CD4-positive, alpha-beta memory T cell (primary cell): ENCODE data around the gene KCTD13. TPM values are rescaled to one million over a fixed set of nuclear protein-coding genes. Genes with fewer than 3 reads are reported as not detected.
A peak's percentile ranks its signal among the peaks of the same experiment; 100 is the strongest.

ENCODE experiments used
- CTCF ChIA-PET: fragments of 350-600 bp; sonication (Branson Sonifier 250); formaldehyde crosslinking; loops from one replicate; lab custom pipeline; 2021; ENCODE audit warnings: inconsistent platforms; ENCODE audit not compliant: partially characterized antibody; lab: Charles Lee
- POLR2A ChIA-PET: fragments of 350-600 bp; sonication (Branson Sonifier 250); formaldehyde crosslinking; loops from one replicate; lab custom pipeline; 2021; ENCODE audit not compliant: partially characterized antibody; lab: Charles Lee
- DNase-seq, 5 donors: peaks; one replicate each; pipeline versions ENCODE4 v3.0.0 to v3.0.0-alpha.2; 2020 to 2022; ENCODE audit warnings: mixed read lengths in 1 of 5
- H3K27ac ChIP-seq: one replicate; pipeline ENCODE4 v1.7.0; 2013; ENCODE audit warnings: low read depth, low read length
- H3K27me3 ChIP-seq: 2 replicates; pipeline ENCODE4 v1.7.0; 2013; ENCODE audit warnings: mild to moderate bottlenecking, low read length, moderate library complexity; ENCODE audit not compliant: insufficient read depth
- H3K36me3 ChIP-seq: 2 replicates; pipeline ENCODE4 v1.7.0; 2013; ENCODE audit warnings: mild to moderate bottlenecking, low read length, moderate library complexity; ENCODE audit not compliant: insufficient read depth
- H3K4me1 ChIP-seq: 2 replicates; pipeline ENCODE4 v1.7.0; 2013; ENCODE audit warnings: mild to moderate bottlenecking, low read length, moderate library complexity; ENCODE audit not compliant: insufficient read depth
- H3K4me3 ChIP-seq, 2 donors: one replicate each; pipeline ENCODE4 v1.7.0; 2013; ENCODE audit warnings: low read length in 2 of 2, mild to moderate bottlenecking in 1 of 2
- H3K9me3 ChIP-seq, 2 donors: one replicate each; pipeline ENCODE4 v1.7.0; 2013; ENCODE audit warnings: low read length in 2 of 2, control low read depth in 1 of 2; ENCODE audit not compliant: control insufficient read depth in 1 of 2
- H3K27ac Mint-ChIP-seq, 7 donors: one replicate each; pipeline ENCODE4 v1.8.0; 2020 to 2021; ENCODE audit warnings: mixed read lengths in 7 of 7, mild to moderate bottlenecking in 6 of 7, inconsistent platforms in 3 of 7, moderate library complexity in 3 of 7
- H3K27me3 Mint-ChIP-seq, 2 donors: one replicate each; pipeline ENCODE4 v1.8.0; 2020 to 2021; ENCODE audit warnings: mixed read lengths in 2 of 2
- H3K36me3 Mint-ChIP-seq, 2 donors: one replicate each; pipeline ENCODE4 v1.8.0; 2020 to 2021; ENCODE audit warnings: mixed read lengths in 2 of 2, inconsistent platforms in 1 of 2, mild to moderate bottlenecking in 1 of 2
- H3K4me1 Mint-ChIP-seq, 4 donors: one replicate each; pipeline ENCODE4 v1.8.0; 2020 to 2021; ENCODE audit warnings: mixed read lengths in 4 of 4, mild to moderate bottlenecking in 1 of 4
- H3K4me3 Mint-ChIP-seq, 8 donors: one replicate each; pipeline ENCODE4 v1.8.0; 2020 to 2021; ENCODE audit warnings: mixed read lengths in 8 of 8, mild to moderate bottlenecking in 7 of 8, moderate library complexity in 6 of 8, inconsistent platforms in 3 of 8
- H3K9me3 Mint-ChIP-seq, 8 donors: one replicate each; pipeline ENCODE4 v1.8.0; 2020 to 2021; ENCODE audit warnings: mixed read lengths in 8 of 8, mild to moderate bottlenecking in 5 of 8, inconsistent platforms in 3 of 8, moderate library complexity in 1 of 8
- intact Hi-C: fragments of 100-400 bp; cut with micrococcal nuclease; formaldehyde crosslinking; loops from one replicate; pipeline ENCODE4 v1.15.1; 2023
- polyA plus RNA-seq, 2 donors: library from polyadenylated mRNA; unstranded; fragments of 300-500 nt; fragmentation: Illumina TruSeq; gene quantifications; one replicate each; pipeline ENCODE4 v1.2.3, GENCODE V29; 2021
- total RNA-seq, 2 experiments: library from RNA; stranded (reverse); gene quantifications; one replicate each; pipeline ENCODE4 v1.2.3, GENCODE V29; 2021

The KCTD13 gene
- total and polyA plus RNA-seq, 4 experiments from 2014 or later = 6.0 to 87.3 (median 51.0) TPM

- Mint-ChIP-seq H3K4me3 (no peak overlapping the region), H3K36me3 (peaks cover 10 to 21% of the 10 kb centered on the region in 2 donors), H3K9me3 (no peaks in the 10 kb centered on the region), H3K27me3 (no peaks in the 10 kb centered on the region), H3K4me1 (peaks cover 0 to 5% (median 1%) of the 10 kb centered on the region in 4 donors), H3K27ac (no peak overlapping the region)
- intact Hi-C loops = no loop called here
- Histone ChIP-seq H3K4me1 (no peaks in the 10 kb centered on the region), H3K9me3 (no peaks in the 10 kb centered on the region), H3K27ac (no peak overlapping the region), H3K4me3 (no peak overlapping the region), H3K27me3 (no peaks in the 10 kb centered on the region), H3K36me3 (no peaks in the 10 kb centered on the region)
- CTCF ChIA-PET = interaction anchor here (0.7 kb wide), 1 partner anchor 14 kb away, joined by 3 read pairs; no protein-coding TSS in a partner anchor
- no peak for DNase-seq
- POLR2A ChIA-PET = interaction anchor here (1.7 kb wide), 1 partner anchor 17 kb away, joined by 8 read pairs; the partner anchor contains the start of gene KCTD13
Observed at GRCh38 chr16:29908719-29909220, 17.3 kb downstream of the KCTD13 start.

GRCh38 chr16:29907973-29908372 is 18.1 kb downstream of the KCTD13 start:
- Histone ChIP-seq H3K36me3 (no peaks in the 10 kb centered on the region), H3K9me3 (no peaks in the 10 kb centered on the region), H3K4me1 (no peaks in the 10 kb centered on the region), H3K27ac (no peak overlapping the region), H3K4me3 (no peak overlapping the region), H3K27me3 (no peaks in the 10 kb centered on the region)
- H3K4me1 Mint-ChIP-seq = peaks cover 0 to 5% (median 1%) of the 10 kb centered on the region in 4 donors
- H3K36me3 Mint-ChIP-seq = peaks cover 4 to 15% of the 10 kb centered on the region in 2 donors
- ChIA-PET CTCF (no interaction called here), POLR2A (interaction anchor here (1.7 kb wide), 1 partner anchor 18 kb away, joined by 8 read pairs; the partner anchor contains the start of gene KCTD13)
- no peak overlapping the region for H3K4me3 Mint-ChIP-seq
- H3K27me3 Mint-ChIP-seq = peaks cover 0 to 2% of the 10 kb centered on the region in 2 donors
- DNase-seq = no peak
- intact Hi-C loops = no loop called here
- no peaks in the 10 kb centered on the region for H3K9me3 Mint-ChIP-seq
- H3K27ac Mint-ChIP-seq = peak overlapping the region in 1 of 7 donors; percentile 41

GRCh38 chr16:29906520-29907244 is 19.3 kb downstream of the KCTD13 start:
- intact Hi-C loops = no loop called here
- H3K27me3 Mint-ChIP-seq = peaks cover 0 to 2% of the 10 kb centered on the region in 2 donors
- H3K4me1 Mint-ChIP-seq = peaks cover 0 to 5% (median 1%) of the 10 kb centered on the region in 4 donors
- H3K27ac ChIP-seq = no peak overlapping the region
- CTCF ChIA-PET = no interaction called here
- H3K27ac Mint-ChIP-seq = peak overlapping the region in 1 of 7 donors; percentile 90
- H3K9me3 Mint-ChIP-seq = no peaks in the 10 kb centered on the region
- no peaks in the 10 kb centered on the region for H3K4me1 ChIP-seq
- no peak overlapping the region for H3K4me3 Mint-ChIP-seq
- DNase-seq = no peak
- POLR2A ChIA-PET = no interaction called here
- no peaks in the 10 kb centered on the region for H3K36me3 ChIP-seq
- H3K4me3 ChIP-seq = no peak overlapping the region
- peaks cover 4 to 10% of the 10 kb centered on the region in 2 donors for H3K36me3 Mint-ChIP-seq
- no peaks in the 10 kb centered on the region for H3K27me3 ChIP-seq
- H3K9me3 ChIP-seq = no peaks in the 10 kb centered on the region

GRCh38 chr16:29905668-29906067 is 20.4 kb downstream of the KCTD13 start:
- Histone ChIP-seq H3K27me3 (no peaks in the 10 kb centered on the region), H3K9me3 (no peaks in the 10 kb centered on the region), H3K4me1 (peaks cover under 1% of the 10 kb centered on the region), H3K4me3 (no peak overlapping the region), H3K36me3 (no peaks in the 10 kb centered on the region), H3K27ac (no peak overlapping the region)
- Mint-ChIP-seq H3K9me3 (no peaks in the 10 kb centered on the region), H3K36me3 (peaks cover 4 to 10% of the 10 kb centered on the region in 2 donors), H3K27ac (no peak overlapping the region), H3K4me3 (no peak overlapping the region), H3K4me1 (peaks cover 0 to 6% (median 3%) of the 10 kb centered on the region in 4 donors), H3K27me3 (peaks cover 0 to 2% of the 10 kb centered on the region in 2 donors)
- intact Hi-C loops = no loop called here
- no peak for DNase-seq
- ChIA-PET CTCF (no interaction called here), POLR2A (no interaction called here)

- CTCF ChIA-PET = no interaction called here
- POLR2A ChIA-PET = no interaction called here
- Mint-ChIP-seq H3K27me3 (peaks cover 0 to 2% of the 10 kb centered on the region in 2 donors), H3K4me1 (peaks cover 0 to 7% (median 6%) of the 10 kb centered on the region in 4 donors), H3K36me3 (peaks cover 4 to 10% of the 10 kb centered on the region in 2 donors), H3K9me3 (no peaks in the 10 kb centered on the region), H3K4me3 (no peak overlapping the region), H3K27ac (no peak overlapping the region)
- intact Hi-C loops = no loop called here
- Histone ChIP-seq H3K4me3 (no peak overlapping the region), H3K9me3 (no peaks in the 10 kb centered on the region), H3K27me3 (no peaks in the 10 kb centered on the region), H3K4me1 (peaks cover 4% of the 10 kb centered on the region), H3K27ac (no peak overlapping the region), H3K36me3 (no peaks in the 10 kb centered on the region)
- DNase-seq = no peak
Observed at GRCh38 chr16:29904947-29905346, 21.1 kb downstream of the KCTD13 start.

- no peaks in the 10 kb centered on the region for H3K9me3 Mint-ChIP-seq
- H3K9me3 ChIP-seq = no peaks in the 10 kb centered on the region
- H3K36me3 Mint-ChIP-seq = peaks cover 4 to 6% of the 10 kb centered on the region in 2 donors
- H3K4me1 ChIP-seq = peaks cover 15% of the 10 kb centered on the region
- ChIA-PET POLR2A (no interaction called here), CTCF (no interaction called here)
- no peak overlapping the region for H3K27ac Mint-ChIP-seq
- intact Hi-C loops = no loop called here
- peaks cover 0 to 7% (median 5%) of the 10 kb centered on the region in 4 donors for H3K4me1 Mint-ChIP-seq
- H3K4me3 Mint-ChIP-seq = peak overlapping the region in 2 of 8 donors; percentile 12 to 43
- H3K27me3 Mint-ChIP-seq = peaks cover under 1 to 5% of the 10 kb centered on the region in 2 donors
- no peak overlapping the region for H3K27ac ChIP-seq
- no peak for DNase-seq
- H3K36me3 ChIP-seq = no peaks in the 10 kb centered on the region
- H3K27me3 ChIP-seq = no peaks in the 10 kb centered on the region
- H3K4me3 ChIP-seq = no peak overlapping the region
Observed at GRCh38 chr16:29903590-29903989, 22.4 kb downstream of the KCTD13 start.

- CTCF ChIA-PET = interaction anchor here (1.1 to 1.3 kb wide), 2 partner anchors 13 to 72 kb away, joined by 3 read pairs; partner anchors contain the start of gene TAOK2
- peaks cover 15% of the 10 kb centered on the region for H3K4me1 ChIP-seq
- no peak overlapping the region for H3K27ac ChIP-seq
- peaks cover 15 to 16% of the 10 kb centered on the region in 2 donors for H3K27me3 Mint-ChIP-seq
- peak overlapping the region in 4 of 8 donors; percentile 26 to 61 (median 46) for H3K4me3 Mint-ChIP-seq
- POLR2A ChIA-PET = interaction anchor here (1.5 to 3.9 kb wide), 4 partner anchors 15 to 94 kb away, joined by 4 to 13 read pairs (median 10); partner anchors contain the start of gene KCTD13
- no peak overlapping the region for H3K4me3 ChIP-seq
- peaks cover 0 to 3% (median 0%) of the 10 kb centered on the region in 8 donors for H3K9me3 Mint-ChIP-seq
- intact Hi-C loops = no loop called here
- H3K36me3 ChIP-seq = no peaks in the 10 kb centered on the region
- no peaks in the 10 kb centered on the region for H3K9me3 ChIP-seq
- DNase-seq = no peak
- H3K36me3 Mint-ChIP-seq = peaks cover 0 to 3% of the 10 kb centered on the region in 2 donors
- H3K4me1 Mint-ChIP-seq = peaks cover 0 to 5% (median 3%) of the 10 kb centered on the region in 4 donors
- peak overlapping the region in 1 of 7 donors; percentile 40 for H3K27ac Mint-ChIP-seq
- H3K27me3 ChIP-seq = peaks cover 10% of the 10 kb centered on the region
Observed at GRCh38 chr16:29901607-29901945, 24.4 kb downstream of the KCTD13 start.
